Hepatocyte (in vitro differentiated cells): Measurements from ENCODE around the gene ZNF281.

ENCODE experiments used
- CTCF ChIP-seq: fragments of 200-600 bp; sonication (generic); IDR thresholded peaks from 2 replicates; pipeline ENCODE4 v1.5.1; 2016; ENCODE audit warnings: antibody characterized with exemption, mild to moderate bottlenecking; ENCODE audit not compliant: poor library complexity
- EZH2 ChIP-seq: fragments of 200-600 bp; sonication (generic); IDR thresholded peaks from 2 replicates; pipeline ENCODE4 v1.6.1; 2016; ENCODE audit warnings: antibody characterized with exemption, mild to moderate bottlenecking, borderline replicate concordance
- EZH2phosphoT487 ChIP-seq: fragments of 200-600 bp; sonication (generic); IDR thresholded peaks from one replicate; pipeline ENCODE4 v1.6.1; 2018; ENCODE audit warnings: antibody characterized with exemption, mild to moderate bottlenecking, low read depth, moderate library complexity; ENCODE audit not compliant: unreplicated experiment, severe bottlenecking

GRCh38 chr1:200386416-200386815 is 23.4 kb downstream of the ZNF281 start:
- TF ChIP-seq EZH2phosphoT487 (no peak), CTCF (no peak), EZH2 (no peak)
